Measurements from ENCODE around the gene SCNN1A. TPM values are rescaled to one million over a fixed set of nuclear protein-coding genes. Genes with fewer than 3 reads are reported as not detected.

SCNN1A gene
- total and polyA plus RNA-seq, 7 experiments from 2014 or later = 0.22 to 5.3 (median 1.6) TPM

DNA sequence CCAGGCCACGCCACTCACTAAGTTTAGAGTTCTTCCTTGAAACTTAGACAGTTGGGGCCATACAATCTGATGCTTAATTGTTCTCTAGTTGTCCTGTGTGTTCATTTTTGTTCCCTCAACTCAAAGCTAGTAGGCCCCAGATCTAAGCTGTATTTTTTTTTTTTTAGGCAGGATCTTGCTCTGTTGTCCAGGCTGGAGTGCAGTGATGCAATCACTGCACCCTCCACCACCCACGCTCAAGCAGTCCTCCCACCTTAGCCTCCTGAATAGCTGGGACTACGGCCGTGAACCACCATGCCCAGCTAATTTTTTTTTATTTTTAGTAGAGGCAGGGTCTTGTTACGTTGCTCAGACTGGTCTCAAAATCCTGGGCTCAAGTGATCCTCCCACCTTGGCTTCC lies 41.0 kb downstream of the SCNN1A start:
- H3K36me3 Mint-ChIP-seq = peaks cover 11 to 31% (median 14%) of the 10 kb centered on the region in 5 donors
- DNase-seq (no peak), ATAC-seq (no peak)
- ChIA-PET POLR2A (interaction anchor here (0.8 to 12.0 kb wide), 13 partner anchors 8 to 220 kb away, joined by 3 to 342 read pairs (median 26); partner anchors contain the start of genes GAPDH, TAPBPL and VAMP1), CTCF (interaction anchor here (0.6 to 6.7 kb wide), 21 partner anchors 8 to 446 kb away, joined by 3 to 139 read pairs (median 4); partner anchors contain the start of gene SCNN1A)
- intact Hi-C loops (cut with micrococcal nuclease) = no loop called here
- Histone ChIP-seq H3K27me3 (ENCODE audit: control insufficient read depth in 2 of 2, insufficient read depth in 2 of 2, low read length in 2 of 2) (no peaks in the 10 kb centered on the region), H3K9me3 (ENCODE audit: control insufficient read depth in 2 of 3, low read length in 3 of 3) (no peaks in the 10 kb centered on the region), H3K27ac (ENCODE audit: low read depth, low read length) (peak overlapping the region; percentile 92), H3K36me3 (ENCODE audit: control insufficient read depth in 2 of 3, insufficient read depth in 3 of 3, low read length in 3 of 3) (peaks cover 15 to 53% (median 21%) of the 10 kb centered on the region in 3 experiments), H3K4me3 (ENCODE audit: low read length) (no peak overlapping the region), H3K4me1 (ENCODE audit: control insufficient read depth in 2 of 2, insufficient read depth in 2 of 2, low read length in 2 of 2) (peaks cover 51 to 67% of the 10 kb centered on the region in 2 donors)
- H3K9me3 Mint-ChIP-seq = no peaks in the 10 kb centered on the region
- no peaks in the 10 kb centered on the region for H3K27me3 Mint-ChIP-seq
- peak overlapping the region in 1 of 9 donors; percentile 8 for H3K27ac Mint-ChIP-seq
- peak overlapping the region in 5 of 10 donors; percentile 22 to 67 (median 29) for H3K4me3 Mint-ChIP-seq
- peaks cover 4 to 44% (median 39%) of the 10 kb centered on the region in 7 donors for H3K4me1 Mint-ChIP-seq

DNA sequence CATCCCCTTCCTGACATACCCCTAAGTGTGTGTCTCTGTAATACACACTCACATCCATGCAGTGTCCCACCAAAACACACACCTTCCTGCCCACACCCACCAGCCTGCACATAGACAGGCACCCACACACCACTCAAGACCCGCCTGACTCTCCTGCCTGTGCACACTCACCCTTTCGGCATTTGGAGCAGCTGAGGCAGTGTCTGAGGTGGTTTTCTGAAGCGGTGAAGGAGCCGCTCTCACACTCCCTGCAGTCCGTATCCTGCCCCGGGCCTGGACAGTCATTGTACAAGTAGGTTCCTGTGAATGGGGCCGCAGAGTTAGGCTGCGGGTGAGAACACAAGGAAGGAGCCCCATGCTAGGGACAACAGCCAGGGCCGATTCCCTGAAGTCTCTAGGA lies 41.8 kb downstream of the SCNN1A start:
- Mint-ChIP-seq H3K36me3 (peaks cover 12 to 31% (median 14%) of the 10 kb centered on the region in 5 donors), H3K4me1 (peaks cover 4 to 44% (median 39%) of the 10 kb centered on the region in 7 donors), H3K27me3 (no peaks in the 10 kb centered on the region), H3K9me3 (no peaks in the 10 kb centered on the region), H3K27ac (peak overlapping the region in 2 of 9 donors; percentile 72 to 95), H3K4me3 (peak overlapping the region in 7 of 10 donors; percentile 25 to 74 (median 65))
- Histone ChIP-seq H3K4me1 (ENCODE audit: control insufficient read depth in 2 of 2, insufficient read depth in 2 of 2, low read length in 2 of 2) (peaks cover 44 to 62% of the 10 kb centered on the region in 2 donors), H3K27me3 (ENCODE audit: control insufficient read depth in 2 of 2, insufficient read depth in 2 of 2, low read length in 2 of 2) (no peaks in the 10 kb centered on the region), H3K36me3 (ENCODE audit: control insufficient read depth in 2 of 3, insufficient read depth in 3 of 3, low read length in 3 of 3) (peaks cover 17 to 60% (median 21%) of the 10 kb centered on the region in 3 experiments), H3K27ac (ENCODE audit: low read depth, low read length) (peak overlapping the region; percentile 92), H3K4me3 (ENCODE audit: low read length) (no peak overlapping the region), H3K9me3 (ENCODE audit: control insufficient read depth in 2 of 3, low read length in 3 of 3) (no peaks in the 10 kb centered on the region)
- POLR2A ChIA-PET = interaction anchor here (1.0 to 12.0 kb wide), 8 partner anchors 11 to 209 kb away, joined by 3 to 342 read pairs (median 12); partner anchors contain the start of genes GAPDH, TAPBPL and VAMP1
- ATAC-seq (no peak), DNase-seq (no peak)
- intact Hi-C loops (cut with micrococcal nuclease) = no loop called here
- CTCF ChIA-PET = interaction anchor here (0.6 to 6.7 kb wide), 9 partner anchors 11 to 204 kb away, joined by 3 to 139 read pairs (median 3); no protein-coding TSS in a partner anchor

- no peaks in the 10 kb centered on the region for H3K9me3 Mint-ChIP-seq
- Histone ChIP-seq H3K4me3 (ENCODE audit: low read length) (no peak overlapping the region), H3K4me1 (ENCODE audit: control insufficient read depth in 2 of 2, insufficient read depth in 2 of 2, low read length in 2 of 2) (peaks cover 39 to 56% of the 10 kb centered on the region in 2 donors), H3K27ac (ENCODE audit: low read depth, low read length) (peak overlapping the region; percentile 92), H3K27me3 (ENCODE audit: control insufficient read depth in 2 of 2, insufficient read depth in 2 of 2, low read length in 2 of 2) (no peaks in the 10 kb centered on the region), H3K36me3 (ENCODE audit: control insufficient read depth in 2 of 3, insufficient read depth in 3 of 3, low read length in 3 of 3) (peaks cover 21 to 66% (median 21%) of the 10 kb centered on the region in 3 experiments), H3K9me3 (ENCODE audit: control insufficient read depth in 2 of 3, low read length in 3 of 3) (no peaks in the 10 kb centered on the region)
- peak overlapping the region in 2 of 9 donors; percentile 64 to 95 for H3K27ac Mint-ChIP-seq
- H3K4me3 Mint-ChIP-seq = peak overlapping the region in 7 of 10 donors; percentile 27 to 74 (median 62)
- peaks cover 4 to 44% (median 39%) of the 10 kb centered on the region in 7 donors for H3K4me1 Mint-ChIP-seq
- DNase-seq (peak in 1 of 9 donors; percentile 25), ATAC-seq (peak; percentile 9)
- H3K27me3 Mint-ChIP-seq = no peaks in the 10 kb centered on the region
- ChIA-PET POLR2A (interaction anchor here (0.5 to 12.0 kb wide), 8 partner anchors 9 to 221 kb away, joined by 3 to 342 read pairs (median 6); partner anchors contain the start of genes TNFRSF1A and VAMP1), CTCF (interaction anchor here (0.8 to 6.7 kb wide), 8 partner anchors 10 to 133 kb away, joined by 3 to 139 read pairs (median 4); no protein-coding TSS in a partner anchor)
- peaks cover 12 to 31% (median 14%) of the 10 kb centered on the region in 5 donors for H3K36me3 Mint-ChIP-seq
- intact Hi-C loops (cut with micrococcal nuclease) = no loop called here
These were observed 42.3 kb downstream of the SCNN1A start for GRCh38 chr12:6333029-6333428.

GRCh38 chr12:6332459-6332858 lies 42.9 kb downstream of the SCNN1A start:
- Mint-ChIP-seq H3K27ac (peak overlapping the region in 2 of 9 donors; percentile 64 to 95), H3K9me3 (no peaks in the 10 kb centered on the region), H3K36me3 (peaks cover 12 to 31% (median 14%) of the 10 kb centered on the region in 5 donors), H3K4me3 (peak overlapping the region in 6 of 10 donors; percentile 1 to 68 (median 48)), H3K4me1 (peaks cover 4 to 44% (median 39%) of the 10 kb centered on the region in 7 donors), H3K27me3 (no peaks in the 10 kb centered on the region)
- H3K27ac ChIP-seq (ENCODE audit: low read depth, low read length) = peak overlapping the region; percentile 92
- H3K36me3 ChIP-seq (ENCODE audit: control insufficient read depth in 2 of 3, insufficient read depth in 3 of 3, low read length in 3 of 3) = peaks cover 21 to 71% (median 25%) of the 10 kb centered on the region in 3 experiments
- ChIA-PET POLR2A (interaction anchor here (0.5 to 12.0 kb wide), 8 partner anchors 10 to 221 kb away, joined by 3 to 342 read pairs (median 6); partner anchors contain the start of genes TNFRSF1A and VAMP1), CTCF (interaction anchor here (0.8 to 6.7 kb wide), 8 partner anchors 9 to 133 kb away, joined by 3 to 139 read pairs (median 4); no protein-coding TSS in a partner anchor)
- H3K4me3 ChIP-seq (ENCODE audit: low read length) = no peak overlapping the region
- ATAC-seq = peak; percentile 11
- DNase-seq = no peak
- H3K4me1 ChIP-seq (ENCODE audit: control insufficient read depth in 2 of 2, insufficient read depth in 2 of 2, low read length in 2 of 2) = peaks cover 37 to 50% of the 10 kb centered on the region in 2 donors
- intact Hi-C loops (cut with micrococcal nuclease) = loop anchor here in 1 of 2 donors (1.0 kb wide), 1 partner anchor 10 kb away; the partner anchor contains the start of gene TNFRSF1A
- no peaks in the 10 kb centered on the region for H3K27me3 ChIP-seq (ENCODE audit: control insufficient read depth in 2 of 2, insufficient read depth in 2 of 2, low read length in 2 of 2)
- H3K9me3 ChIP-seq (ENCODE audit: control insufficient read depth in 2 of 3, low read length in 3 of 3) = no peaks in the 10 kb centered on the region

- peaks cover 29 to 38% of the 10 kb centered on the region in 2 donors for H3K4me1 ChIP-seq (ENCODE audit: control insufficient read depth in 2 of 2, insufficient read depth in 2 of 2, low read length in 2 of 2)
- intact Hi-C loops (cut with micrococcal nuclease) = no loop called here
- peaks cover 12 to 34% (median 14%) of the 10 kb centered on the region in 5 donors for H3K36me3 Mint-ChIP-seq
- H3K9me3 Mint-ChIP-seq = no peaks in the 10 kb centered on the region
- peak overlapping the region; percentile 37 for H3K27ac ChIP-seq (ENCODE audit: low read depth, low read length)
- no peaks in the 10 kb centered on the region for H3K27me3 Mint-ChIP-seq
- H3K4me1 Mint-ChIP-seq = peaks cover 11 to 47% (median 42%) of the 10 kb centered on the region in 7 donors
- H3K9me3 ChIP-seq (ENCODE audit: control insufficient read depth in 2 of 3, low read length in 3 of 3) = no peaks in the 10 kb centered on the region
- no peak for DNase-seq
- H3K27me3 ChIP-seq (ENCODE audit: control insufficient read depth in 2 of 2, insufficient read depth in 2 of 2, low read length in 2 of 2) = no peaks in the 10 kb centered on the region
- peak overlapping the region in 8 of 9 donors; percentile 68 to 93 (median 82) for H3K27ac Mint-ChIP-seq
- CTCF ChIA-PET = interaction anchor here (1.3 to 6.7 kb wide), 4 partner anchors 11 to 93 kb away, joined by 3 to 139 read pairs (median 4); no protein-coding TSS in a partner anchor
- no peak overlapping the region for H3K4me3 ChIP-seq (ENCODE audit: low read length)
- H3K36me3 ChIP-seq (ENCODE audit: control insufficient read depth in 2 of 3, insufficient read depth in 3 of 3, low read length in 3 of 3) = peaks cover 21 to 71% (median 25%) of the 10 kb centered on the region in 3 experiments
- no peak for ATAC-seq
- POLR2A ChIA-PET = interaction anchor here (0.5 to 2.5 kb wide), 4 partner anchors 8 to 140 kb away, joined by 3 to 10 read pairs (median 3); partner anchors contain the start of gene VAMP1
- H3K4me3 Mint-ChIP-seq = peak overlapping the region in 3 of 10 donors; percentile 41 to 44 (median 43)
These were observed 44.2 kb downstream of the SCNN1A start for GRCh38 chr12:6330999-6331714.

GRCh38 chr12:6330192-6330591 lies 45.2 kb downstream of the SCNN1A start:
- no peaks in the 10 kb centered on the region for H3K9me3 ChIP-seq (ENCODE audit: control insufficient read depth in 2 of 3, low read length in 3 of 3)
- H3K9me3 Mint-ChIP-seq = no peaks in the 10 kb centered on the region
- H3K4me1 ChIP-seq (ENCODE audit: control insufficient read depth in 2 of 2, insufficient read depth in 2 of 2, low read length in 2 of 2) = peaks cover 26 to 34% of the 10 kb centered on the region in 2 donors
- H3K4me3 ChIP-seq (ENCODE audit: low read length) = no peak overlapping the region
- peak overlapping the region; percentile 37 for H3K27ac ChIP-seq (ENCODE audit: low read depth, low read length)
- H3K36me3 ChIP-seq (ENCODE audit: control insufficient read depth in 2 of 3, insufficient read depth in 3 of 3, low read length in 3 of 3) = peaks cover 21 to 71% (median 25%) of the 10 kb centered on the region in 3 experiments
- H3K4me3 Mint-ChIP-seq = no peak overlapping the region
- POLR2A ChIA-PET = interaction anchor here (0.9 to 1.5 kb wide), 2 partner anchors 34 to 141 kb away, joined by 3 to 4 read pairs; partner anchors contain the start of gene VAMP1
- ATAC-seq (no peak), DNase-seq (no peak)
- peak overlapping the region in 6 of 9 donors; percentile 25 to 82 (median 72) for H3K27ac Mint-ChIP-seq
- H3K4me1 Mint-ChIP-seq = peaks cover 19 to 53% (median 36%) of the 10 kb centered on the region in 7 donors
- CTCF ChIA-PET = interaction anchor here (0.7 to 1.5 kb wide), 4 partner anchors 10 to 135 kb away, joined by 3 to 5 read pairs (median 4); no protein-coding TSS in a partner anchor
- H3K36me3 Mint-ChIP-seq = peaks cover 12 to 34% (median 14%) of the 10 kb centered on the region in 5 donors
- intact Hi-C loops (cut with micrococcal nuclease) = no loop called here
- H3K27me3 Mint-ChIP-seq = no peaks in the 10 kb centered on the region
- no peaks in the 10 kb centered on the region for H3K27me3 ChIP-seq (ENCODE audit: control insufficient read depth in 2 of 2, insufficient read depth in 2 of 2, low read length in 2 of 2)

Data from naive thymus-derived CD4-positive, alpha-beta T cell (primary cell).